Measurements from ENCODE around the gene SYNDIG1L.
"Not testable (repeated sequence)": the region's sequence is repeated elsewhere in the genome, so short reads cannot be mapped to it uniquely, and the experiment has no call there.

SYNDIG1L gene

GRCh38 chr14:74402401-74403251 is 23.4 kb downstream of the SYNDIG1L start:
- no peak for DNase-seq

- no peak for DNase-seq
Observed at GRCh38 chr14:74401504-74402241, 24.3 kb downstream of the SYNDIG1L start.

- DNase-seq, result no peak
Observed at GRCh38 chr14:74400919-74401503, 25.0 kb downstream of the SYNDIG1L start.

GRCh38 chr14:74400031-74400685 is 25.9 kb downstream of the SYNDIG1L start:
- no peak for DNase-seq

GRCh38 chr14:74395094-74395493 is 30.9 kb downstream of the SYNDIG1L start:
- no peak for DNase-seq

- DNase-seq, result no peak
Observed at GRCh38 chr14:74394549-74394948, 31.5 kb downstream of the SYNDIG1L start.

GRCh38 chr14:74392616-74393570 is 33.1 kb downstream of the SYNDIG1L start:
- DNase-seq, result no peak

- DNase-seq, result no peak
Observed at GRCh38 chr14:74391479-74391878, 34.5 kb downstream of the SYNDIG1L start.

- DNase-seq, result not testable (repeated sequence)
Observed at GRCh38 chr14:74390505-74390904, 35.5 kb downstream of the SYNDIG1L start.

GRCh38 chr14:74389980-74390379 is 36.0 kb downstream of the SYNDIG1L start:
- DNase-seq, result no peak

- DNase-seq, result no peak
Observed at GRCh38 chr14:74382231-74382630, 43.8 kb downstream of the SYNDIG1L start.

GRCh38 chr14:74381571-74381970 is 44.4 kb downstream of the SYNDIG1L start:
- not testable (repeated sequence) for DNase-seq

GRCh38 chr14:74380845-74381244 is 45.2 kb downstream of the SYNDIG1L start:
- DNase-seq, result no peak

GRCh38 chr14:74380172-74380571 is 45.8 kb downstream of the SYNDIG1L start:
- no peak for DNase-seq

GRCh38 chr14:74377976-74378690 is 47.9 kb downstream of the SYNDIG1L start:
- no peak for DNase-seq

GRCh38 chr14:74368441-74368840 is 57.6 kb downstream of the SYNDIG1L start:
- DNase-seq, result no peak

- DNase-seq, result no peak
Observed at GRCh38 chr14:74368026-74368425, 58.0 kb downstream of the SYNDIG1L start.

- no peak for DNase-seq
Observed at GRCh38 chr14:74364271-74364880, 61.6 kb downstream of the SYNDIG1L start.

GRCh38 chr14:74362361-74362915 is 63.6 kb downstream of the SYNDIG1L start:
- peak; percentile 35 for DNase-seq

GRCh38 chr14:74360163-74360562 is 65.8 kb downstream of the SYNDIG1L start:
- no peak for DNase-seq
